ENCODE results near the gene ADGRE3.

ADGRE3 gene

DNA sequence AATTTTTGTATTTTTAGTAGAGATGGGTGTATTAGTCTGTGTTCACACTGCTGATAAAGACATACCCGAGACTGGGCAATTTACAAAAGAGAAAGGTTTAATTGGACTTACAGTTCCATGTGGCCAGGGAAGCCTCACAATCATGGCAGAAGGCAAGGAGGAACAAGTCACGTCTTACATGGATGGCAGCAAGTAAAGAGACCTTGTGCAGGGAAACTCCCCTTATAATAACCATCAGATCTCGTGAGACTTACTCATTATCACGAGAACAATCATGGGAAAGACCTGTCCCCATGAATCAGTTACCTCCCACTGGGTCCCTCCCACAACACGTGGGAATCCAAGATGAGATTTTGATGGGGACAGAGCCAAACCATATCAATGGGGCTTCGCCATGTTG, 29.8 kb upstream of the ADGRE3 start:
- no peaks in the 10 kb centered on the region for H3K27me3 ChIP-seq (replicated peaks; ENCODE audit: control insufficient read depth, insufficient read depth, low read length)
- DNase-seq (ENCODE audit: extremely low read depth, insufficient read length), result no peak
- no peak overlapping the region for H3K4me3 ChIP-seq (replicated peaks; ENCODE audit: low read depth, low read length)
- TF ChIP-seq, protein P1, sequence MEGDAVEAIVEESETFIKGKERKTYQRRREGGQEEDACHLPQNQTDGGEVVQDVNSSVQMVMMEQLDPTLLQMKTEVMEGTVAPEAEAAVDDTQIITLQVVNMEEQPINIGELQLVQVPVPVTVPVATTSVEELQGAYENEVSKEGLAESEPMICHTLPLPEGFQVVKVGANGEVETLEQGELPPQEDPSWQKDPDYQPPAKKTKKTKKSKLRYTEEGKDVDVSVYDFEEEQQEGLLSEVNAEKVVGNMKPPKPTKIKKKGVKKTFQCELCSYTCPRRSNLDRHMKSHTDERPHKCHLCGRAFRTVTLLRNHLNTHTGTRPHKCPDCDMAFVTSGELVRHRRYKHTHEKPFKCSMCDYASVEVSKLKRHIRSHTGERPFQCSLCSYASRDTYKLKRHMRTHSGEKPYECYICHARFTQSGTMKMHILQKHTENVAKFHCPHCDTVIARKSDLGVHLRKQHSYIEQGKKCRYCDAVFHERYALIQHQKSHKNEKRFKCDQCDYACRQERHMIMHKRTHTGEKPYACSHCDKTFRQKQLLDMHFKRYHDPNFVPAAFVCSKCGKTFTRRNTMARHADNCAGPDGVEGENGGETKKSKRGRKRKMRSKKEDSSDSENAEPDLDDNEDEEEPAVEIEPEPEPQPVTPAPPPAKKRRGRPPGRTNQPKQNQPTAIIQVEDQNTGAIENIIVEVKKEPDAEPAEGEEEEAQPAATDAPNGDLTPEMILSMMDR (IDR thresholded peaks at IDR 0.05; ENCODE audit: insufficient read depth, low read length, poor library complexity, severe bottlenecking), result no peak
- H3K36me3 ChIP-seq (ENCODE audit: control insufficient read depth, insufficient read depth, low read length), result peaks cover 19% of the 10 kb centered on the region

DNA sequence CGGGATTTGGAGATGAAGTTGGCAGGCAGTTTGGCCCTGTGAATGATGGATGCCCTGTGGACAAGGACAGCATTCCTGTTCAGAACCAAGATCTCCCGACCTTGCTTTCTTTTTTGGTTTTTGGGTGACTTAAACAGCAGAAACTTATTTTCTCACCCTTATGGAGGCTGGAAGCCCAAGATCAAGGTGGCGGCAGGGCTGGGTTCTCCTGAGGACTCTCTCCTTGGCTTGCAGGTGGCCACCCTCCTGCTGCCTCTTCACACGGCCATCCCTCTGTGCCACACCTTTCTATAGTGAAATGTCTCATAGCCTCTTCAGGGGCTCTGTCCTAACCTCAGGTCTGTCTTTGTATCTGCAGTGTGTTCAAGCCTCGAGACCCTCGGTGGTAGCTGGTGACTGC, 29.2 kb upstream of the ADGRE3 start:
- H3K36me3 ChIP-seq (ENCODE audit: control insufficient read depth, insufficient read depth, low read length), result peaks cover 21% of the 10 kb centered on the region

DNA sequence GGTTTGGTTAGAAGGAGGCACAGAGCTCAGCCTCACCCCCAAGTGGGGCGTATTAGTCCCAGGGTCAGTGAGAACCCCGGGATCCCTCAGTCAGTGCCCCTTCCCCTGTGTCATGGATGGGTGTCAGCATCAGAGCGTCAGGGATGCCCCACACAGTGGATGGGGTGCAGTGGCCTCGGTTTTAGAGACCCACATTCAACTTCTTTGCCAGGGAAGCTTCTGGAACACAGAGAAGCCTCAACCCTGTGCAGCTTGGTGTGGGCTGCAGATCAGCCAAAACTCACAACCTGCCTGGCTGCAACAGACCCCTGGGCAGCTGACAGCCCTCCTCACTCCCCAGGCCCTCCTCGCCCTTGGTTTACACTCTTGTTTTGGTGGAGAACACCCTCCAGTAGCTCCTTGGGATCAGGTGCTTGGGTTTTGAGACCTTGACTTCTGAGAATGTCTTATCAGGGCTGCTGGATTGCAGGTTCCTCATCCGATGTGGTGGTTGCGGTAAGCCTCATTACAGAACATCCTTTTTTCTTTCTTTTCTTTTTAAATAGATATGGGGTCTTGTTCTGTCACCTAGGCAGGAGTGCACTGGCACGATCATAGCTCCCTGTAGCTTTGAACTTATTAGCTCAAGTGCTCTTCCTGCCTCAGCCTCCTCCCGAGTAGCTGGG, 26.2 kb upstream of the ADGRE3 start:
- TF ChIP-seq, protein P1 (IDR thresholded peaks at IDR 0.05; ENCODE audit: insufficient read depth, low read length, poor library complexity, severe bottlenecking), result no peak
- Histone ChIP-seq H3K36me3 (ENCODE audit: control insufficient read depth, insufficient read depth, low read length) (peaks cover 23% of the 10 kb centered on the region), H3K4me3 (replicated peaks; ENCODE audit: low read depth, low read length) (no peak overlapping the region), H3K27me3 (replicated peaks; ENCODE audit: control insufficient read depth, insufficient read depth, low read length) (no peaks in the 10 kb centered on the region)
- no peak for DNase-seq (ENCODE audit: extremely low read depth, insufficient read length)

More for the DNA sequence above, 29.2 kb upstream of the ADGRE3 start:
- Histone ChIP-seq H3K4me3 (replicated peaks; ENCODE audit: low read depth, low read length) (no peak overlapping the region), H3K27me3 (replicated peaks; ENCODE audit: control insufficient read depth, insufficient read depth, low read length) (no peaks in the 10 kb centered on the region)
- DNase-seq (ENCODE audit: extremely low read depth, insufficient read length), result no peak
- TF ChIP-seq, protein P1 (IDR thresholded peaks at IDR 0.05; ENCODE audit: insufficient read depth, low read length, poor library complexity, severe bottlenecking), result no peak

DNA sequence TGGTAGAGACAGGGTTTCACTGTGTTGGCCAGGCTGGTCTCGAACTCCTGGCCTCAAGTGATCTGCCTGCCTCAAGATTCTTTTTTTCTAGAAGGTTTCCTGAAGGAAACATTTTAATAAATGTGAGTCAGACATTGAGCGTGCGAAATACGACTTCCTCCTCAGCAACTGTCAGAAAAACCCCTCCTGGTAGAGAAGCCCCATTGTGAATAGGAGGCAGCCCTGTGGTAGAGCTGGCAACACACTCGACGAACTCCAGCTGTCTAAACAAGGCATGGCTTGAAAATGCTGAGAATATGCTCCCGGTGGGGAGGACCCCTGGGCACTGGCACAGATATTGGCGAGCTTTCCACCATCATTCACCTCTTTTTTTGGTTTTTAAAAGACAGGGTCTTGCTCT, 25.0 kb upstream of the ADGRE3 start:
- Histone ChIP-seq H3K36me3 (ENCODE audit: control insufficient read depth, insufficient read depth, low read length) (peaks cover 29% of the 10 kb centered on the region), H3K27me3 (replicated peaks; ENCODE audit: control insufficient read depth, insufficient read depth, low read length) (no peaks in the 10 kb centered on the region), H3K4me3 (replicated peaks; ENCODE audit: low read depth, low read length) (no peak overlapping the region)

DNA sequence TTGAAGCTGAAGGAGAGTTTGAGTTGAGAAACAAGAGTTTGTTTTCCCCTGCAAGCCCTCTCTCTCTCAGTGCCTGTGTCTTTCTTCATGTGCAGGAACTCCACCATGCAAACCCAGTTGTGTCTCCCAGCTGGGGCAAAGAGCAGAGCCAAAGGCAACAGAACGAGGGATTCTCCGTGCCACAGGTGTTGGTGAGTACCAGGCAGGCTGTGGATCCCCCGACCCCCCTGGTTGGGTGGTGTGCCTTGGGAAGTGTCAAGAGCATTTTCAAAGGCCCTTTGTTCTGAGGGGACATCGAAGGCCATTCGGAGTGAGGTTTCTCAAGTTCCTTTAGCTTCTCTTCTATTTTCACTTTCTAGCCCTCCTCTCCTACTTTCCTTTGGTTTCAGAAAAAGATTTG, 20.8 kb upstream of the ADGRE3 start:
- peaks cover 12% of the 10 kb centered on the region for H3K36me3 ChIP-seq (ENCODE audit: control insufficient read depth, insufficient read depth, low read length)
- TF ChIP-seq, protein P1 (IDR thresholded peaks at IDR 0.05; ENCODE audit: insufficient read depth, low read length, poor library complexity, severe bottlenecking), result no peak
- H3K4me3 ChIP-seq (replicated peaks; ENCODE audit: low read depth, low read length), result no peak overlapping the region
- no peak for DNase-seq (ENCODE audit: extremely low read depth, insufficient read length)
- no peaks in the 10 kb centered on the region for H3K27me3 ChIP-seq (replicated peaks; ENCODE audit: control insufficient read depth, insufficient read depth, low read length)

More for the DNA sequence above, 25.0 kb upstream of the ADGRE3 start:
- TF ChIP-seq, protein P1 (IDR thresholded peaks at IDR 0.05; ENCODE audit: insufficient read depth, low read length, poor library complexity, severe bottlenecking), result no peak
- no peak for DNase-seq (ENCODE audit: extremely low read depth, insufficient read length)
